GM21360 (cell line): ENCODE results near the gene MARS1.
"Not testable (repeated sequence)": the region's sequence is repeated elsewhere in the genome, so short reads cannot be mapped to it uniquely, and the experiment has no call there.

Source experiments
- ATAC-seq: cut with Tn5 transposase; IDR thresholded peaks from one replicate; pipeline ENCODE4 v1.9.1; 2021; ENCODE audit warnings: mild to moderate bottlenecking, moderate library complexity; ENCODE audit not compliant: unreplicated experiment

MARS1 gene

GRCh38 chr12:57487597-57488401, at the start of gene MARS1:
Gene MARS1 (plus strand): TSS chr12:57488068. CDS start chr12:57488091, 23 bp downstream.
- peak; percentile 93 for ATAC-seq

GRCh38 chr12:57438400-57438799, 49.5 kb upstream of the MARS1 start:
- no peak for ATAC-seq

- no peak for ATAC-seq
These were observed 48.1 kb upstream of the MARS1 start for GRCh38 chr12:57439762-57440266.

GRCh38 chr12:57441393-57441792, 46.5 kb upstream of the MARS1 start:
- ATAC-seq, result not testable (repeated sequence)

GRCh38 chr12:57441846-57442427, 45.9 kb upstream of the MARS1 start:
- no peak for ATAC-seq

- not testable (repeated sequence) for ATAC-seq
These were observed 43.5 kb upstream of the MARS1 start for GRCh38 chr12:57444337-57444736.

- no peak for ATAC-seq
These were observed 43.1 kb upstream of the MARS1 start for GRCh38 chr12:57444744-57445143.

- no peak for ATAC-seq
These were observed 41.4 kb upstream of the MARS1 start for GRCh38 chr12:57446292-57446960.

GRCh38 chr12:57448669-57449068, 39.2 kb upstream of the MARS1 start:
- ATAC-seq, result no peak

GRCh38 chr12:57449375-57449774, 38.5 kb upstream of the MARS1 start:
- ATAC-seq, result no peak

- no peak for ATAC-seq
These were observed 37.8 kb upstream of the MARS1 start for GRCh38 chr12:57450057-57450456.

- ATAC-seq, result no peak
These were observed 36.6 kb upstream of the MARS1 start for GRCh38 chr12:57451233-57451778.

- no peak for ATAC-seq
These were observed 35.5 kb upstream of the MARS1 start for GRCh38 chr12:57452181-57452936.

- ATAC-seq, result no peak
These were observed 34.8 kb upstream of the MARS1 start for GRCh38 chr12:57452937-57453509.

GRCh38 chr12:57454213-57454565, 33.7 kb upstream of the MARS1 start:
- ATAC-seq, result no peak

GRCh38 chr12:57454566-57455373, 33.1 kb upstream of the MARS1 start, which contains the start of gene INHBE:
Gene INHBE (plus strand): TSS chr12:57455307. CDS start chr12:57455537, 230 bp downstream.
- ATAC-seq, result no peak

- no peak for ATAC-seq
These were observed 32.3 kb upstream of the MARS1 start for GRCh38 chr12:57455374-57456144.

GRCh38 chr12:57456145-57456700, 31.6 kb upstream of the MARS1 start:
- no peak for ATAC-seq
